Stimulated activated CD4-positive, alpha-beta T cell treated with anti-CD3 and anti-CD28 coated beads, Interleukin-4, amount 100 ng/mL, for 1 hour (primary cell): ENCODE measurements around the gene LSAMP.
"Not testable (repeated sequence)": the region's sequence is repeated elsewhere in the genome, so short reads cannot be mapped to it uniquely, and the experiment has no call there.

Source experiments
- DNase-seq: peaks from one replicate; pipeline ENCODE4 v3.0.0-alpha.2; 2020

Gene LSAMP

GRCh38 chr3:116233711-116234357 is 211.5 kb downstream of the LSAMP start:
- DNase-seq, result no peak

- DNase-seq, result no peak
Measured at GRCh38 chr3:116230431-116231020, 214.8 kb downstream of the LSAMP start.

DNA sequence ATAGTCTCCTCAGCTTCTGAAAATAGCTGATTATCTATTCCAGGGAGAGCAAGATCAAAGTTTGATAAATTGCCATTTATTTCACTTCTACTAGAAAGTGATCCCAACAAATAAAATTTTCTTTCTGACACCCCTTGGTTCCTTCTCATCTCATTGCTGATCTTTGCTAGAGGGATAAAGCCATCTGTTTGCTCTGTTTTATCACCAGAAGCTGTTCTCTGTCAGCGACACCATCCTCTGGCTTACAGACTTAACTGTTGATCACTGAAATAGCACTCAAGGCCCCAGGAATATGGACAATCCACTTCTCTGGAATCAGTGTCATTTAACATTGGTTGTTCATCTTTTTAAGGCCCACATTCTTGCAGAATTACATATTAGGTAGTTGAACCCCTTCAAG is 219.0 kb downstream of the LSAMP start:
- DNase-seq, result no peak

- no peak for DNase-seq
Measured at GRCh38 chr3:116216761-116217160, 228.5 kb downstream of the LSAMP start.

GRCh38 chr3:116211901-116212300 is 233.4 kb downstream of the LSAMP start:
- no peak for DNase-seq

GRCh38 chr3:116208830-116209229 is 236.5 kb downstream of the LSAMP start:
- not testable (repeated sequence) for DNase-seq

GRCh38 chr3:116200956-116201690 is 244.2 kb downstream of the LSAMP start:
- no peak for DNase-seq

- DNase-seq, result no peak
Measured at GRCh38 chr3:116199063-116199462, 246.2 kb downstream of the LSAMP start.

DNA sequence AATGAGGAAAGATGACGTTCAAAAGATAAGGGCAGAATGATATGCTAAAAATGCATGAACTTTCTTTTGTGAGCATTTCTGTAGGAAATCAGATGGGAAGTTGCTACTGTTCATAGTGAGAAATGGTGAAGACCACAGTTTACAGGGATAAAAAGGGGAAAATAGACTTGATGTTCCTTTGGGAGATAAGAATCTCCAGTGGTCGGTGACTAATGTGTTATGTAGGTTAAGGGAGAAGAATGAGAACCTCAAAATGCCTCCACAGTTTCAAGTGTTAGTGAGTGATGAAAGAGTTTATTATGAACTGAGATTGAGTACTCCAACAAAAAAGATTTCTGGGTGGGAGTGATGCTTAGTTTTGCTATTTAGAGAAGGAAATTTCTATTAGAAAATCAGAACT is 247.2 kb downstream of the LSAMP start:
- no peak for DNase-seq

- no peak for DNase-seq
Measured at GRCh38 chr3:116192464-116192863, 252.8 kb downstream of the LSAMP start.

- no peak for DNase-seq
Measured at GRCh38 chr3:116191409-116191808, 253.9 kb downstream of the LSAMP start.

GRCh38 chr3:116190095-116190494 is 255.2 kb downstream of the LSAMP start:
- no peak for DNase-seq

DNA sequence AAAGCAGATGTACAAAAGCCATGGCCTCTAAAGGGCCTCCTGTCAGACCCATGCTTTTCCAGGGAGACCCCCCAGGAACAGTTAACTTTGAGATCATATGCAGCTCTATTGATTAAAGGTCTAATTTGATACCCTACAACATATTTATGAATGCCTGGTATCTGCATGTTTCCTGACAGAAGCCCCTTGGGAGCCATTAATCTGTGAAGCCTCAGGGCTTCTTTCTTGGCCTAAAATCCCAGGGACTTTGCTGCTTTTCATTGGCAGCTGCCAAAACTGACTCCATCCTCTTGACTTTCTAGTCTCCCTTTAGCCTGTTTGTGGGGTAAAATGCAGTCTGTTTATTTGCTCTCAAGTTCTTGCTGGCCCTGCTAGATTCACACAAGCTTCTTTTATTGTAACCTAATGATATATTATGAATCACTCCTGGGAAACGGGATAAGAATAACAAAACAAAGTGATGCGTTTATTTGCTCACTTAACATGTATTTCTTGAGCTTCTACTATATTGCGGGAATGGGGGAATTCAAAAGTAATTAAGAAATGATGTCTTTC is 257.0 kb downstream of the LSAMP start:
- no peak for DNase-seq

GRCh38 chr3:116186049-116186448 is 259.2 kb downstream of the LSAMP start:
- DNase-seq, result no peak

GRCh38 chr3:116181159-116181558 is 264.1 kb downstream of the LSAMP start:
- DNase-seq, result no peak

- DNase-seq, result no peak
Measured at GRCh38 chr3:116179091-116179490, 266.2 kb downstream of the LSAMP start.

GRCh38 chr3:116176974-116177555 is 268.2 kb downstream of the LSAMP start:
- DNase-seq, result no peak

GRCh38 chr3:116166121-116166520 is 279.2 kb downstream of the LSAMP start:
- DNase-seq, result no peak

- no peak for DNase-seq
Measured at GRCh38 chr3:116165641-116166040, 279.6 kb downstream of the LSAMP start.

DNA sequence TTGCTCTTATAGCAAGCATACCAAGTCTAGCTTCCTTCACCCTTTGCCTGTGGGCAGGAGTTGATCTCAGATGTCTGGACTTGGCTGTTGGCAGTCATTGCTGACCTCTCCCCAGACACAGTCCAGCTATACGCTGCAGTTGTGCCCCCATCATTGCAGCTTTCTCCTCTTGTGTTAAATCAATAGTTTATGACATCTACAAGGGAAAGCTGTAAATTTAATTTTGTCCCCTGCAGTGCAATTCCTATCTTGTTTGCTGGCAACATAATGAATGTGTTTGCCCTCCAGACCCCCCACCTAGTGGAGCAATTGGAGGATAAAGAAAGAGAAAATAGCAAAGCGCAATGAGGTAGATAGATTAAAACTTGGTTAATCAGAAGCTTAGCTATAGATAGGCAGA is 280.2 kb downstream of the LSAMP start:
- DNase-seq, result no peak

- no peak for DNase-seq
Measured at GRCh38 chr3:116164039-116164438, 281.2 kb downstream of the LSAMP start.

DNA sequence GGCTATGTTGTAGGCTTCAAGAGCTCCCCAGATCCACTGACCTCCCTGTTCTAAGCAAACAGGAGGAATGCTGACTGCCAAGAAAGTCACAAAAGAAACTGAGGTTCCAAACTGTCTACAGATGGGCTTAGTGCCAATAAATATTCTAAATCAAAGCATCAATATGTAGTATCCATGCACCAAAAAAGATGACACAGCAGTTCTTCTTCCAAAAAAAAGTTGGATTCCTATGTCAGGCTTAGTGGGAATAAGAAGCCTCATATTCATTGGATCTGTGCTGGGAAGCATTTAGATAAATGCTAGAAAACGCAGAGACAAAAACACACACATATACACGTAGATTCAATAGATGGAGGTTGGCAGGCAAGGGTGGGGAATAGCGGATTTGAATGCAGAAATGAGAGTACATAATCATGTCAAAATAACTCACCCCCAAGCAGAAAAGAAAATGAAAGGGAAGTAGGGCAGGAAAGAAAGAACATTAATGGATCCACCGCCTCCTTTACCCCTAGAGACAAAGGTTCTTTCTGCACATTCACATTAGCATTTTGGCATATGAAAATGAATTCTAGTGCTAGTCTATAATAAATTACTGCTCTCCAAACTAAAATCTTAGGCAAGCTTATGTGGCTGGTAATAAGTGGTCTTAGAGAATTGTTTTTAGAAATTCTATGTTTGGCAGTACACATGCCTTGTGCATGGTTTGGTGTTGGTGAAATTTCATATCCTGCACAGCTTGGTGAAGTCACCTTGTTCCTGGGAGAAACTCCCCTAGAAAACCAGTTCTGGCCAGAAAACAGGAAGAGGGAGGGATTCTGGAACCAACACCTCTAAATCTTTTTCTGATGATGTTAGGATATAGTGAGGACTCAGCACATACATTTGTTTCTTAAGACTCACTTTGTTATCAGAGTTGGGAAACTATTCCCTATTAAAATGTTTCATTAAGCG is 283.4 kb downstream of the LSAMP start:
- DNase-seq, result no peak
